ENCODE data around the gene MRPL3.
"Not testable (repeated sequence)": the region's sequence is repeated elsewhere in the genome, so short reads cannot be mapped to it uniquely, and the experiment has no call there.

The MRPL3 gene

GRCh38 chr3:131494706-131495105, 8.1 kb downstream of the MRPL3 start:
- no peak for DNase-seq (ENCODE audit: low read depth)

GRCh38 chr3:131491775-131492174, 11.0 kb downstream of the MRPL3 start:
- DNase-seq (ENCODE audit: low read depth): no peak

GRCh38 chr3:131491084-131491483, 11.7 kb downstream of the MRPL3 start:
- DNase-seq (ENCODE audit: low read depth): no peak

GRCh38 chr3:131486545-131486944, 16.2 kb downstream of the MRPL3 start:
- not testable (repeated sequence) for DNase-seq (ENCODE audit: low read depth)

- DNase-seq (ENCODE audit: low read depth): no peak
These were observed 17.7 kb downstream of the MRPL3 start for GRCh38 chr3:131485119-131485518.

- no peak for DNase-seq (ENCODE audit: low read depth)
These were observed 18.2 kb downstream of the MRPL3 start for GRCh38 chr3:131484496-131485111.

- DNase-seq (ENCODE audit: low read depth): no peak
These were observed 22.7 kb downstream of the MRPL3 start for GRCh38 chr3:131480116-131480515.

- no peak for DNase-seq (ENCODE audit: low read depth)
These were observed 25.0 kb downstream of the MRPL3 start for GRCh38 chr3:131477813-131478212.

GRCh38 chr3:131474115-131474514, 28.7 kb downstream of the MRPL3 start:
- no peak for DNase-seq (ENCODE audit: low read depth)

GRCh38 chr3:131470377-131470776, 32.4 kb downstream of the MRPL3 start:
- no peak for DNase-seq (ENCODE audit: low read depth)

GRCh38 chr3:131458653-131459052, 44.1 kb downstream of the MRPL3 start:
- DNase-seq (ENCODE audit: low read depth): no peak

- DNase-seq (ENCODE audit: low read depth): no peak
These were observed 45.6 kb downstream of the MRPL3 start for GRCh38 chr3:131457220-131457619.

- DNase-seq (ENCODE audit: low read depth): no peak
These were observed 48.3 kb downstream of the MRPL3 start for GRCh38 chr3:131454501-131454900.

- DNase-seq (ENCODE audit: low read depth): no peak
These were observed 49.2 kb downstream of the MRPL3 start for GRCh38 chr3:131453533-131453932.

- no peak for DNase-seq (ENCODE audit: low read depth)
These were observed 55.4 kb downstream of the MRPL3 start for GRCh38 chr3:131447349-131447748.

GRCh38 chr3:131444180-131444579, 58.6 kb downstream of the MRPL3 start:
- DNase-seq (ENCODE audit: low read depth): no peak

GRCh38 chr3:131439084-131439483, 63.7 kb downstream of the MRPL3 start:
- DNase-seq (ENCODE audit: low read depth): no peak

GRCh38 chr3:131435000-131435399, 67.8 kb downstream of the MRPL3 start:
- DNase-seq (ENCODE audit: low read depth): no peak

GRCh38 chr3:131432441-131432840, 70.3 kb downstream of the MRPL3 start:
- DNase-seq (ENCODE audit: low read depth): no peak

GRCh38 chr3:131431754-131432153, 71.0 kb downstream of the MRPL3 start:
- no peak for DNase-seq (ENCODE audit: low read depth)

- no peak for DNase-seq (ENCODE audit: low read depth)
These were observed 75.5 kb downstream of the MRPL3 start for GRCh38 chr3:131427226-131427625.

GRCh38 chr3:131421957-131422498, 80.7 kb downstream of the MRPL3 start:
- DNase-seq (ENCODE audit: low read depth): no peak

GRCh38 chr3:131421301-131421700, 81.5 kb downstream of the MRPL3 start:
- no peak for DNase-seq (ENCODE audit: low read depth)

GRCh38 chr3:131417751-131418150, 85.0 kb downstream of the MRPL3 start:
- no peak for DNase-seq (ENCODE audit: low read depth)
